Tibial nerve (tissue), 4 donors: ENCODE results near the gene FN3KRP. TPM values are rescaled to one million over a fixed set of nuclear protein-coding genes. Genes with fewer than 3 reads are reported as not detected.

ENCODE experiments used
- DNase-seq, 2 donors: peaks; one replicate each; pipeline ENCODE4 v3.0.0-alpha.2; 2019; ENCODE audit warnings: low spot score in 2 of 2
- H3K27ac ChIP-seq, 4 donors: fragments of 200-600 bp; sonication (generic) in 3 of 4; one replicate each; pipeline ENCODE4 v1.5.1; 2017 to 2019; ENCODE audit warnings: mild to moderate bottlenecking in 1 of 4
- H3K27me3 ChIP-seq, 2 donors: fragments of 200-600 bp; sonication (generic) in 1 of 2; one replicate each; pipeline versions ENCODE4 v1.5.1 to v1.6.0; 2017 to 2019
- H3K36me3 ChIP-seq, 3 donors: fragments of 200-600 bp; sonication (generic); one replicate each; pipeline ENCODE4 v1.5.1; 2018 to 2019
- H3K4me1 ChIP-seq, 4 donors: fragments of 200-600 bp; sonication (generic) in 3 of 4; one replicate each; pipeline ENCODE4 v1.5.1; 2017 to 2019
- H3K4me3 ChIP-seq, 4 donors: fragments of 200-600 bp; sonication (generic) in 3 of 4; one replicate each; pipeline ENCODE4 v1.5.1; 2017 to 2019; ENCODE audit warnings: mild to moderate bottlenecking in 1 of 4, moderate library complexity in 1 of 4
- H3K9me3 ChIP-seq, 4 donors: fragments of 200-600 bp; sonication (generic) in 3 of 4; one replicate each; pipeline ENCODE4 v1.5.1; 2017 to 2019
- CTCF ChIP-seq, 5 experiments: fragments of 200-600 bp in 3 of 5; fragments of 450-650 bp in 2 of 5; sonication (generic) in 3 of 5; IDR thresholded peaks; one replicate each; pipeline ENCODE4 v1.5.1; 2016 to 2019; ENCODE audit warnings: antibody characterized with exemption in 5 of 5, mild to moderate bottlenecking in 3 of 5, moderate library complexity in 2 of 5
- EP300 ChIP-seq, 2 donors: sonication (generic); formaldehyde crosslinking; IDR thresholded peaks; one replicate each; pipeline ENCODE4 v1.6.1; 2017; ENCODE audit warnings: antibody characterized with exemption in 2 of 2, mild to moderate bottlenecking in 1 of 2
- POLR2A ChIP-seq, 2 donors: fragments of 450-650 bp; IDR thresholded peaks; one replicate each; pipeline ENCODE4 v1.6.1; 2017; ENCODE audit warnings: antibody characterized with exemption in 2 of 2, mild to moderate bottlenecking in 2 of 2, moderate library complexity in 2 of 2
- WGBS, 2 donors: methylation state at CpG; one replicate each; pipeline ENCODE4 v1.1.5; 2018; 5-methylcytosine and 5-hydroxymethylcytosine counted together
- total RNA-seq, 4 donors: library from RNA; depleted of rRNA; stranded (reverse); fragments of >200 nt; gene quantifications; one replicate each; pipeline ENCODE4 v1.1.0, GENCODE V29; 2016

FN3KRP gene
- total RNA-seq, 4 donors from 2014 or later = 17.4 to 22.5 (median 21.0) TPM

GRCh38 chr17:82687375-82687861 lies 29.1 kb upstream of the FN3KRP start:
- Histone ChIP-seq H3K27me3 (no peaks in the 10 kb centered on the region), H3K27ac (peak overlapping the region; percentile 32 to 75 (median 68))
- 42 to 55% methylated on average over 8 to 10 of the region's 10 CpGs for WGBS, 2 donors

GRCh38 chr17:82687871-82688270 lies 28.6 kb upstream of the FN3KRP start:
- no peak overlapping the region for H3K4me3 ChIP-seq
- TF ChIP-seq CTCF (IDR thresholded peaks at IDR 0.05) (no peak), EP300 (IDR thresholded peaks at IDR 0.05) (no peak), POLR2A (IDR thresholded peaks at IDR 0.05) (no peak)
- DNase-seq = no peak
- peaks cover 0 to 13% (median 7%) of the 10 kb centered on the region in 4 donors for H3K4me1 ChIP-seq
- peak overlapping the region in 3 of 4 donors; percentile 19 to 75 (median 69) for H3K27ac ChIP-seq
- H3K9me3 ChIP-seq = no peaks in the 10 kb centered on the region
- peaks cover 0 to 4% (median 0%) of the 10 kb centered on the region in 3 donors for H3K36me3 ChIP-seq
- no peaks in the 10 kb centered on the region for H3K27me3 ChIP-seq
- WGBS, 2 donors = 85 to 94% methylated on average over 7 to 9 of the region's 9 CpGs

More at GRCh38 chr17:82687375-82687861, 29.1 kb upstream of the FN3KRP start:
- H3K4me1 ChIP-seq = peaks cover 0 to 13% (median 7%) of the 10 kb centered on the region in 4 donors
- peaks cover 0 to 4% (median 0%) of the 10 kb centered on the region in 3 donors for H3K36me3 ChIP-seq
- TF ChIP-seq EP300 (IDR thresholded peaks at IDR 0.05) = no peak
- no peak for TF ChIP-seq POLR2A (IDR thresholded peaks at IDR 0.05)
- no peak for TF ChIP-seq CTCF (IDR thresholded peaks at IDR 0.05)
- no peak for DNase-seq
- no peak overlapping the region for H3K4me3 ChIP-seq
- H3K9me3 ChIP-seq = peaks cover 0 to under 1% (median 0%) of the 10 kb centered on the region in 4 donors

- WGBS, 2 donors = 85 to 91% methylated on average over 8 of the region's 8 CpGs
- Histone ChIP-seq H3K4me3 (no peak overlapping the region), H3K36me3 (peaks cover 0 to 11% (median 0%) of the 10 kb centered on the region in 3 donors), H3K4me1 (peaks cover 0 to 13% (median 7%) of the 10 kb centered on the region in 4 donors), H3K27ac (peak overlapping the region in 3 of 4 donors; percentile 15 to 38 (median 21)), H3K9me3 (peaks cover 0 to 2% (median 0%) of the 10 kb centered on the region in 4 donors), H3K27me3 (no peaks in the 10 kb centered on the region)
- DNase-seq = no peak
- no peak for TF ChIP-seq POLR2A (IDR thresholded peaks at IDR 0.05)
- no peak for TF ChIP-seq CTCF (IDR thresholded peaks at IDR 0.05)
- TF ChIP-seq EP300 (IDR thresholded peaks at IDR 0.05) = no peak
Measured at GRCh38 chr17:82689077-82689476, 27.4 kb upstream of the FN3KRP start.

GRCh38 chr17:82690786-82691489 lies 25.6 kb upstream of the FN3KRP start:
- Histone ChIP-seq H3K9me3 (peaks cover 0 to 14% (median 0%) of the 10 kb centered on the region in 4 donors), H3K27me3 (no peaks in the 10 kb centered on the region), H3K36me3 (peaks cover 0 to 24% (median 0%) of the 10 kb centered on the region in 3 donors), H3K27ac (peak overlapping the region; percentile 62 to 93 (median 72)), H3K4me1 (peaks cover 0 to 13% (median 7%) of the 10 kb centered on the region in 4 donors), H3K4me3 (no peak overlapping the region)
- TF ChIP-seq CTCF (IDR thresholded peaks at IDR 0.05) (no peak), POLR2A (IDR thresholded peaks at IDR 0.05) (no peak), EP300 (IDR thresholded peaks at IDR 0.05) (peak in 1 of 2 donors; percentile 41)
- no peak for DNase-seq
- 52 to 54% methylated on average over 18 of the region's 18 CpGs for WGBS, 2 donors

- TF ChIP-seq EP300 (IDR thresholded peaks at IDR 0.05) (no peak), CTCF (IDR thresholded peaks at IDR 0.05) (no peak), POLR2A (IDR thresholded peaks at IDR 0.05) (no peak)
- H3K4me3 ChIP-seq = no peak overlapping the region
- no peaks in the 10 kb centered on the region for H3K27me3 ChIP-seq
- WGBS, 2 donors = 89 to 91% methylated on average over 12 to 13 of the region's 17 CpGs
- peak overlapping the region; percentile 62 to 93 (median 72) for H3K27ac ChIP-seq
- DNase-seq = no peak
- peaks cover 0 to 24% (median 0%) of the 10 kb centered on the region in 3 donors for H3K36me3 ChIP-seq
- H3K4me1 ChIP-seq = peaks cover 0 to 15% (median 7%) of the 10 kb centered on the region in 4 donors
- H3K9me3 ChIP-seq = peaks cover 0 to 14% (median 0%) of the 10 kb centered on the region in 4 donors
Measured at GRCh38 chr17:82691714-82692113, 24.8 kb upstream of the FN3KRP start.
